ENCODE measurements around the gene JAK1. TPM values are rescaled to one million over a fixed set of nuclear protein-coding genes. Genes with fewer than 3 reads are reported as not detected.
A peak's percentile ranks its signal among the peaks of the same experiment; 100 is the strongest.

Gene JAK1
- total RNA-seq, 1 donor from 2014 or later: 156 TPM

DNA sequence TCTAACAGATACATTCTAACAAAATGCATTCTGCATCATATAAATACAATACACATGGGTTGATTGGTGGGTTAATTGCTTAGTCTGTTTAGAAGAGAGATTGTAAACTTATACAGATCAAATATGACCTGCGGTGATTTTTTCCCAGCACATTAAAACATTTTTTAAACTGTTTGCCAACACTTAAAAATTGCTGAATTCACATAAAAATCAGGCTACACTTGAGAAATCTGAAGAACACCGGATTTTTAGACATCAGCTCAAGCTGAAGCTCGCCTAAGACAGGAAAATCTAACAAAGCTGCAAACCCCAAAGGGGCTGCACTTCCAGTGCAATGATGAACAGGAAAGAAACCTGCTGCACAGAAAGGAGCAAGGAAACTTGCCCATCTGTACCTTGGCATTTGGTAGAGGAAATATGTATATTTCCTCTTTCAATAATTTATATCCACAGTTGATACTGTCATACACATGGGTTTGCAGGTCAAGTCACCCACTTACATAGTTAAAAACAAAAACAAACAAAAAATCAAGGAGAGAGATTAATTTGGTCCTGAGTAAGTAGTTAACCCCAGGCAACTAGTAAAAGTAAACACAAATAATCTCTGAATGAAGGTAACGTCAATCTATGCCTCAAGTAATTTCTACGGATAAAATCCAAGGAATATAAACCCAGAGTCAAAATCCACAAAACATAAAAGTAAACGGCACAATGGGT lies 30.4 kb upstream of the JAK1 start:
- TF ChIP-seq CTCF (IDR thresholded peaks at IDR 0.05): no peak
- ATAC-seq: no peak
- Histone ChIP-seq H3K36me3 (no peaks in the 10 kb centered on the region), H3K4me1 (peaks cover 11% of the 10 kb centered on the region), H3K27me3 (ENCODE audit: low read depth) (no peaks in the 10 kb centered on the region), H3K4me3 (no peak overlapping the region), H3K27ac (no peak overlapping the region), H3K9me3 (no peaks in the 10 kb centered on the region)
- DNase-seq: no peak
- intact Hi-C loops (cut with DNase I): no loop called here

DNA sequence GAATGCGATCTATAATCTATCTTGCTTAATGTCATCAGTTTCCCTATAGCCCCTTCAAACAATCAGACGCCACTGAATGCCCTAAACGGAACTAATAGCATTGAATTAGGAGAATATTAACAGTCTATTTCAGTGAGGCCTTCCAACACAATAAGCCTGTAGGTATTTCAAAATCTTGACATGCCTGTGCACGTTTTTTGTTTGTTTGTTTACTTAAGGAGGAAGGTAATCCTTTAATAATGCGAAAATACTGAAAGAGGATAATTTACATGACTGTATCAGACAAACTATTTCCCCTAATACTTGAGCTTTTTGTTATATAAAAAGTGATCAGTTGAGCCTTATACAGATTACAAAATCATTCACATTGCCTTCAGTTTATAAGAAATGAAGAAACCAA lies 29.0 kb upstream of the JAK1 start:
- Histone ChIP-seq H3K4me3 (no peak overlapping the region), H3K36me3 (no peaks in the 10 kb centered on the region), H3K9me3 (no peaks in the 10 kb centered on the region), H3K4me1 (no peaks in the 10 kb centered on the region), H3K27ac (no peak overlapping the region), H3K27me3 (ENCODE audit: low read depth) (no peaks in the 10 kb centered on the region)
- ATAC-seq (no peak), DNase-seq (no peak)
- intact Hi-C loops (cut with DNase I): no loop called here
- TF ChIP-seq CTCF (IDR thresholded peaks at IDR 0.05): no peak

DNA sequence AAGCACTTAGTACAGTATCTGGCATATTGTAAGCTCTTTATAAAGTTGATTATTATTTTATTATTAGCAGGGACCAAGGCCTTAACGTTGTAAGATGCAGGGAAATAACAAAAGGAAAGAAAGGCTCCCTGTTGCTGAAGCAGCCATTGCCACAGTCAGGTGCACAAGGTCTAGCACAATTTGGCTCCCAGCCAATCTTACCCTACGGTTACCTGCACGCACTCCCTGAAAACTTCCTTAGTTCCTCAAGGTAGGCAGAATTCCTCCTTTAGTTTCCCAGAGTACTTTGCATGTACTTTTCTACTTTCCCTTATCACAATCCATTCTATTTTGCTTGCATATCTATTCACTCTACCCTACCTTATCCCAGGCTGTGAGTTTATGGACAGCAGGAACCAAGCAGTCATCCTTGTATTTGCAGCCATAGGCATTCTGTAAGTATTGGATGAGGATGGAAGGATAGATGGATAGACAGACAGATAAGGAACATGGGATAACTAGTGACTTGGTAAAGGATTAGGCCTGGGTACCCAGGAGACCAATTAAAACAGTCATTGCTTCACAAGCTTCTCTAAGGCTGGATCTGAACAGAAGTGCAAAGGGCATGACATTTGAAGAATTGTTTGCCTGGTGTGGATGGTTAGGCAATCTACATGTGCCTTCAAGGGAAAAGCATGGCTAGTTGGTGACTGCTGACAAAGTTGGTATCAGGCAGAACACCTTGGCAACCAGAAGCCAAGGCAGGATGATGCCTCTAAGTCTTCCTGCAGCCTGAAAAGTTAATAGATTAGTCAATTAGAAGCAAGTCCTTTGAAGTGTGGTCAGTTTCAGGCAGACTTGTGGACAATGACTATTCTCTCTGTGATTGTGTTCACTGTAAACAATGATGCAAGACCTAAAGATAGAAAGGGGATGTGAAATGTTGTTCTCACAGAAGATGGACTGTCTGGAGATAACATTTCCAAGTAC lies 20.8 kb upstream of the JAK1 start:
- H3K9me3 ChIP-seq: no peaks in the 10 kb centered on the region
- peaks cover 17% of the 10 kb centered on the region for H3K4me1 ChIP-seq
- H3K27me3 ChIP-seq (ENCODE audit: low read depth): no peaks in the 10 kb centered on the region
- intact Hi-C loops (cut with DNase I): no loop called here
- DNase-seq (no peak), ATAC-seq (peak; percentile 11 to 24)
- TF ChIP-seq CTCF (IDR thresholded peaks at IDR 0.05): no peak
- no peak overlapping the region for H3K4me3 ChIP-seq
- H3K36me3 ChIP-seq: peaks cover 5% of the 10 kb centered on the region
- H3K27ac ChIP-seq: no peak overlapping the region

- no peak for TF ChIP-seq CTCF (IDR thresholded peaks at IDR 0.05)
- intact Hi-C loops (cut with DNase I): no loop called here
- Histone ChIP-seq H3K27me3 (ENCODE audit: low read depth) (no peaks in the 10 kb centered on the region), H3K27ac (no peak overlapping the region), H3K36me3 (peaks cover 5% of the 10 kb centered on the region), H3K4me3 (no peak overlapping the region), H3K9me3 (no peaks in the 10 kb centered on the region), H3K4me1 (peaks cover 17% of the 10 kb centered on the region)
- DNase-seq (no peak), ATAC-seq (no peak)
Measured at GRCh38 chr1:64984737-64985136, 18.4 kb upstream of the JAK1 start.

- no peak overlapping the region for H3K27ac ChIP-seq
Measured at GRCh38 chr1:64984106-64984505, 17.8 kb upstream of the JAK1 start.

More at GRCh38 chr1:64984106-64984505, 17.8 kb upstream of the JAK1 start:
- intact Hi-C loops (cut with DNase I): no loop called here
- Histone ChIP-seq H3K4me3 (no peak overlapping the region), H3K4me1 (peaks cover 17% of the 10 kb centered on the region), H3K36me3 (peaks cover 8% of the 10 kb centered on the region), H3K27me3 (ENCODE audit: low read depth) (no peaks in the 10 kb centered on the region), H3K9me3 (no peaks in the 10 kb centered on the region)
- DNase-seq (no peak), ATAC-seq (no peak)
- TF ChIP-seq CTCF (IDR thresholded peaks at IDR 0.05): no peak
